NB4 (cell line): ENCODE measurements around the gene CCDC88C.

Experiments
- DNase-seq: peaks from one replicate; pipeline ENCODE4 v3.0.0; 2010; ENCODE audit warnings: low read depth
- H3K4me3 ChIP-seq: one replicate; pipeline ENCODE4 v1.5.1; 2011; ENCODE audit warnings: mild to moderate bottlenecking, low read depth, low read length, moderate library complexity
- CTCF ChIP-seq: IDR thresholded peaks from one replicate; pipeline ENCODE4 v1.5.1; 2012; ENCODE audit warnings: low read depth, low read length
- MYC ChIP-seq: IDR thresholded peaks from 2 replicates; pipeline ENCODE4 v1.6.1; 2011; ENCODE audit warnings: low read depth, low read length
- POLR2A ChIP-seq: IDR thresholded peaks from 2 replicates; pipeline ENCODE4 v1.6.1; 2011; ENCODE audit warnings: mild to moderate bottlenecking; ENCODE audit not compliant: insufficient read length; ENCODE audit errors: extremely low read depth
- TF ChIP-seq, protein P1 (sequence below): IDR thresholded peaks from 2 replicates; pipeline ENCODE4 v1.6.1; 2011; ENCODE audit warnings: low read depth, low read length

The CCDC88C gene

DNA sequence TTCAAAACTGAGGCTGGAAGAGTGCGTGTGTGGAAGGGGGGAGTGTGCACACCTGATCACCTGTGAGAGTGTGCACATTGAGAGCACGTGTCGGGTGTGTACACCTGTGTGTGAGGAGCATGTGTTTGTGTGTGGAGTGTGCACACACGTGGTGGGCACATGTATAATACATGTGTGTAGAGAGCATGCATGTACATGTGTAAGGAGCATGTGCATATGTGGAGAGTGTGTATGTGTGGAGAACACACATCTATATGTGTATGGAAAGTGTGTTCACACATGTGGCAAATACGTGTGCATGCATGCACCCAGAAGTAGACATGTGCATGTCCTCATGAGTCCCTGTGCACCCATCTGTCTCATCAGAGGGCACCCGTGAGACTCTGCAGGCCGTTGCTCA lies 110.0 kb downstream of the CCDC88C start:
- no peak overlapping the region for H3K4me3 ChIP-seq
- TF ChIP-seq CTCF (no peak), POLR2A (no peak), MYC (no peak)
- no peak for DNase-seq

DNA sequence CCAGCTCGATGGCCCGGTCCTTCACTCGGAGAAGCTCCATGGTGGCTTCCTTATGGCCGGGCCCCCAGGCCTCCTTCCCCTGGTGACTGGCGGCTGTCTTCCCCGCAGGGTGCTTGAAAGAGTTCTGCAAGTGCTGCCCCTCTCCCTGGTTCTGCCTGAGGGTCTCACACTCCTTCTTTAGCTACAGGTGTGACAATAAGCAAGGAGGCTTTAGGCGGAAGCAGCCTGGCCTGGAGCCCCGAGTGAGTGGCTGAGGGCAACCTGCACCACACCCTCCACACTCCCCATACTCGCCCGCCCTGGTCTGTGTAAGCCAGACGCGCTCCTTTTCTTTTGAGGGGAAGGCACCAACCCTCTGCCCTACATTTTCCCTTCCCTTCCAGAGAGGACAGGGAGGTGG lies 110.6 kb downstream of the CCDC88C start:
- no peak for TF ChIP-seq POLR2A
- TF ChIP-seq, protein P1, sequence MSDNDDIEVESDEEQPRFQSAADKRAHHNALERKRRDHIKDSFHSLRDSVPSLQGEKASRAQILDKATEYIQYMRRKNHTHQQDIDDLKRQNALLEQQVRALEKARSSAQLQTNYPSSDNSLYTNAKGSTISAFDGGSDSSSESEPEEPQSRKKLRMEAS: no peak
- TF ChIP-seq CTCF: no peak
- no peak for TF ChIP-seq MYC
- DNase-seq: no peak
- H3K4me3 ChIP-seq: no peak overlapping the region

DNA sequence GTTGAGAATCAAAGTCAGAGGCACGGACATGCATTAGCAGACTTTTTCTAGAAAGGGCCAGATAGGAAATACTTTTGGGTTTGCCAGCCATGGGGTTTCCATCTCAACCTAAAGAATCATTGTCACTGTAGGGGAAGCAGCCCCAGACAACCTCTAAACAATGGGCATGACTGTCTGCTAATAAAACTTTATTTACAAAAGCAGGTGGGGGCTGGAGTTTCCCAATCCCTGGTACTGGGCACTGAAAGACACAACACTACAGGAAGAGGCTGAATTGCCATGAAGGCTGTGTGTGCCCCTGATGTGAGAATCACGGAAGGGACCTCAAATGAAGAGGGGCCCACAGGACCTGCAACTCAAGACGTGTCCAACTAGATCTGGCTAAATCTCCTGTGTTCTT lies 111.1 kb downstream of the CCDC88C start:
- H3K4me3 ChIP-seq: no peak overlapping the region
- TF ChIP-seq CTCF: no peak
- TF ChIP-seq MYC: no peak
- TF ChIP-seq POLR2A: no peak
- TF ChIP-seq, protein P1: no peak
- DNase-seq: no peak

- no peak for DNase-seq
- TF ChIP-seq, protein P1: no peak
- TF ChIP-seq POLR2A (no peak), CTCF (no peak), MYC (no peak)
- H3K4me3 ChIP-seq: no peak overlapping the region
Measured at GRCh38 chr14:91305650-91306431, 111.8 kb downstream of the CCDC88C start.

- DNase-seq: no peak
- no peak overlapping the region for H3K4me3 ChIP-seq
- no peak for TF ChIP-seq POLR2A
- no peak for TF ChIP-seq MYC
- TF ChIP-seq, protein P1: no peak
- TF ChIP-seq CTCF: no peak
Measured at GRCh38 chr14:91303924-91304229, 113.7 kb downstream of the CCDC88C start.
